Measurements from ENCODE around the gene GTPBP1.

GRCh38 chr22:38712486-38713207, 6.9 kb downstream of the GTPBP1 start:
- no peak for TF ChIP-seq CTCF (IDR thresholded peaks at IDR 0.05)
- TF ChIP-seq POLR2AphosphoS5 (IDR thresholded peaks at IDR 0.05), result no peak
